T-cell (primary cell): Measurements from ENCODE around the gene HPRT1. TPM values are rescaled to one million over a fixed set of nuclear protein-coding genes. Genes with fewer than 3 reads are reported as not detected.

ENCODE experiments used
- ATAC-seq, 4 experiments: fragments of 200-7000 bp in 3 of 4; fragments of 150-1000 bp in 1 of 4; cut with Tn5 transposase; replicated peaks in 1 of 4; 1 replicate in 3 of 4; 2 replicates in 1 of 4; pipeline ENCODE4 v1.10.0; 2021; ENCODE audit warnings: moderate library complexity in 3 of 4, mild to moderate bottlenecking in 2 of 4, moderate number of reproducible peaks in 1 of 4
- CTCF ChIA-PET, 2 donors: fragments of 300-600 bp; sonication (Branson Sonifier 250); formaldehyde crosslinking; loops; one replicate each; lab custom pipeline; 2022; ENCODE audit warnings: antibody characterized with exemption in 2 of 2; lab: Charles Lee
- POLR2A ChIA-PET, 2 donors: fragments of 300-600 bp; sonication (Branson Sonifier 250); formaldehyde crosslinking; loops; one replicate each; lab custom pipeline; 2022; ENCODE audit warnings: antibody characterized with exemption in 2 of 2; lab: Charles Lee
- DNase-seq, 35 experiments: peaks; one replicate each; pipeline versions ENCODE4 v3.0.0 to v3.0.0-alpha.2; 2013 to 2023
- H3K27ac ChIP-seq: one replicate; pipeline ENCODE4 v1.5.1; 2013; ENCODE audit warnings: low read length
- H3K27me3 ChIP-seq, 2 experiments: replicated peaks in 1 of 2; 1 replicate in 1 of 2; 2 replicates in 1 of 2; pipeline versions ENCODE4 v1.6.1 to v1.7.0; 2013; ENCODE audit warnings: low read length in 1 of 2, mixed read lengths in 1 of 2; ENCODE audit not compliant: control insufficient read depth in 2 of 2, insufficient read depth in 2 of 2; ENCODE audit errors: extremely low read depth in 1 of 2
- H3K36me3 ChIP-seq, 2 donors: 1 replicate in 1 of 2; 2 replicates in 1 of 2; pipeline versions ENCODE4 v1.6.1 to v1.7.0; 2013; ENCODE audit warnings: low read length in 1 of 2; ENCODE audit not compliant: control insufficient read depth in 2 of 2, insufficient read depth in 1 of 2; ENCODE audit errors: extremely low read depth in 1 of 2
- H3K4me1 ChIP-seq, 2 experiments: 1 replicate in 1 of 2; 2 replicates in 1 of 2; pipeline versions ENCODE4 v1.6.1 to v1.7.0; 2013; ENCODE audit warnings: low read length in 2 of 2, mixed read lengths in 1 of 2; ENCODE audit not compliant: insufficient read depth in 2 of 2, control insufficient read depth in 1 of 2; ENCODE audit errors: extremely low read depth in 1 of 2
- H3K4me3 ChIP-seq, 2 donors: 1 replicate in 1 of 2; 2 replicates in 1 of 2; pipeline versions ENCODE4 v1.5.1 to v1.7.0; 2013; ENCODE audit warnings: mild to moderate bottlenecking in 2 of 2, low read length in 1 of 2, moderate library complexity in 1 of 2; ENCODE audit not compliant: control insufficient read depth in 1 of 2; ENCODE audit errors: extremely low read depth in 1 of 2
- H3K9me3 ChIP-seq: 2 replicates; pipeline ENCODE4 v1.7.0; 2013
- H3K27ac Mint-ChIP-seq, 2 donors: one replicate each; pipeline ENCODE4 v1.8.0; 2020 to 2021; ENCODE audit warnings: mild to moderate bottlenecking in 2 of 2, mixed read lengths in 2 of 2
- H3K27me3 Mint-ChIP-seq, 2 donors: one replicate each; pipeline ENCODE4 v1.8.0; 2021 to 2022; ENCODE audit warnings: mixed read lengths in 2 of 2
- H3K36me3 Mint-ChIP-seq: one replicate; pipeline ENCODE4 v1.8.0; 2021; ENCODE audit warnings: mixed read lengths
- H3K4me1 Mint-ChIP-seq, 3 donors: one replicate each; pipeline ENCODE4 v1.8.0; 2020 to 2022; ENCODE audit warnings: mixed read lengths in 3 of 3, mild to moderate bottlenecking in 1 of 3
- H3K4me3 Mint-ChIP-seq, 3 donors: one replicate each; pipeline ENCODE4 v1.8.0; 2020 to 2022; ENCODE audit warnings: mild to moderate bottlenecking in 3 of 3, mixed read lengths in 3 of 3, moderate library complexity in 3 of 3
- H3K9me3 Mint-ChIP-seq, 3 donors: one replicate each; pipeline ENCODE4 v1.8.0; 2020 to 2022; ENCODE audit warnings: mixed read lengths in 3 of 3
- WGBS: methylation state at CpG from one replicate; pipeline ENCODE4 v1.1.5; 2013; ENCODE audit warnings: missing lambda C conversion rate; ENCODE audit not compliant: insufficient coverage; 5-methylcytosine and 5-hydroxymethylcytosine counted together
- total RNA-seq, 35 experiments: library from RNA in 6 of 35; stranded (reverse) in 6 of 35; fragments of 120-200 nt in 1 of 35; gene quantifications; one replicate each; pipeline versions ENCODE4 v1.2.1 to v1.2.4 and lab custom pipeline; 2013 to 2026

Gene HPRT1
- total RNA-seq, 5 donors from 2014 or later (not counting 1 experiment from before 2014, with no cell fraction given) = 16.0 to 24.8 (median 17.6) TPM

GRCh38 chrX:134541906-134542305, 81.9 kb downstream of the HPRT1 start:
- H3K27me3 ChIP-seq = peaks cover 0 to 31% of the 10 kb centered on the region in 2 experiments
- POLR2A ChIA-PET = no interaction called here
- Mint-ChIP-seq H3K27me3 (peaks cover 23 to 32% of the 10 kb centered on the region in 2 donors), H3K36me3 (no peaks in the 10 kb centered on the region), H3K9me3 (no peaks in the 10 kb centered on the region), H3K4me3 (no peak overlapping the region), H3K4me1 (no peaks in the 10 kb centered on the region), H3K27ac (no peak overlapping the region)
- peaks cover 0 to 2% of the 10 kb centered on the region in 2 experiments for H3K4me1 ChIP-seq
- no peak overlapping the region for H3K4me3 ChIP-seq
- no peak overlapping the region for H3K27ac ChIP-seq
- CTCF ChIA-PET = interaction anchor here in 1 of 2 donors (0.6 kb wide), 1 partner anchor 1993 kb away, joined by 4 read pairs; no protein-coding TSS in a partner anchor
- H3K36me3 ChIP-seq = no peaks in the 10 kb centered on the region
- no peak for ATAC-seq
- no peaks in the 10 kb centered on the region for H3K9me3 ChIP-seq
- no CpG with 5 or more reads among the region's 3 CpGs for WGBS
- DNase-seq = no peak

- H3K4me3 ChIP-seq = no peak overlapping the region
- H3K9me3 Mint-ChIP-seq = no peaks in the 10 kb centered on the region
- H3K27ac Mint-ChIP-seq = no peak overlapping the region
- no peaks in the 10 kb centered on the region for H3K36me3 ChIP-seq
- ChIA-PET CTCF (no interaction called here), POLR2A (no interaction called here)
- no peaks in the 10 kb centered on the region for H3K9me3 ChIP-seq
- ATAC-seq (no peak), DNase-seq (no peak)
- no peaks in the 10 kb centered on the region for H3K36me3 Mint-ChIP-seq
- no peak overlapping the region for H3K4me3 Mint-ChIP-seq
- H3K4me1 Mint-ChIP-seq = no peaks in the 10 kb centered on the region
- peaks cover 29 to 37% of the 10 kb centered on the region in 2 donors for H3K27me3 Mint-ChIP-seq
- H3K27ac ChIP-seq = no peak overlapping the region
- no CpG with 5 or more reads among the region's 2 CpGs for WGBS
- peaks cover 0 to 2% of the 10 kb centered on the region in 2 experiments for H3K4me1 ChIP-seq
- H3K27me3 ChIP-seq = peaks cover 0 to 33% of the 10 kb centered on the region in 2 experiments
Observed at GRCh38 chrX:134542485-134542884, 82.5 kb downstream of the HPRT1 start.

DNA sequence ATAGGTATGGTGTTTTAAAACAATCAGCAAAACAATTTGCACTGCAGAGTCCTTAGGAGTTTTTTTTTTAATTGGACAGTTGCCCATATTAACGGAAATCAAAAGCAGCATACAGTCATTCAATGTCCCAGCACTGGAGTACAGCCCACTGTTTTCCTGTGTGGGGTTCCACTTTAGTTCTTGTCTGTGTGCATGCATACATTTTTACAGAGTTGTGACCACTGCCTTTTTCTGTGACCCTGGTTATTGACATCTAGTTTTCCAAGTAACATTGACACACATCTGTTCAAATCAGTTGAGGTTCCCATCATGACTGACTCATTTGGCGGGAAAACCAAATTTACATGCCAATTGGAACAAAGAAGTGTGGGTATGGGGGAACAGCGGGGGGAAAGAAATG, 83.3 kb downstream of the HPRT1 start:
- Mint-ChIP-seq H3K27ac (no peak overlapping the region), H3K27me3 (peaks cover 33 to 41% of the 10 kb centered on the region in 2 donors), H3K36me3 (no peaks in the 10 kb centered on the region), H3K4me3 (no peak overlapping the region), H3K4me1 (peaks cover 2 to 4% (median 4%) of the 10 kb centered on the region in 3 donors), H3K9me3 (no peaks in the 10 kb centered on the region)
- H3K4me3 ChIP-seq = no peak overlapping the region
- H3K9me3 ChIP-seq = no peaks in the 10 kb centered on the region
- ChIA-PET POLR2A (no interaction called here), CTCF (no interaction called here)
- no peak for ATAC-seq
- H3K27ac ChIP-seq = no peak overlapping the region
- H3K36me3 ChIP-seq = no peaks in the 10 kb centered on the region
- H3K27me3 ChIP-seq = peaks cover 0 to 33% of the 10 kb centered on the region in 2 experiments
- DNase-seq = no peak
- no CpG with 5 or more reads among the region's 3 CpGs for WGBS
- H3K4me1 ChIP-seq = peaks cover 3 to 5% of the 10 kb centered on the region in 2 experiments

DNA sequence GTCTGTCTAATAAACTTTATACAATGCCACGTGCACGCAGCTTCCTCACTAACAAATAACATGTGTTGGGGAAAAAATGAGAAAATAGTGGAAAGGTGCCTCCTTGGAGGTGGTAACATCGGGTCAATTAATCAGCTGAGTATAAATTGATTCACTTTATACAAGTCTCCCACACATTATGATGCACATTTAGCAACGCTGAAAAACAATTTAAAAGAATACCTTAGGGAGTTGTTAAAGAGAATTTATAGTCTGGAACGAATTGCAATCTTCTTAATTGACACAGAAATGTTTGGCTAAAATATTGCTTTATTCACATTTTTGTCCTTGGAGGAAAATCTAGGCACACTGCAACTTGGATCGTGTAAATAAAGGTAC, 84.2 kb downstream of the HPRT1 start:
- Mint-ChIP-seq H3K27me3 (peaks cover 36 to 49% of the 10 kb centered on the region in 2 donors), H3K4me1 (peaks cover 10 to 13% (median 12%) of the 10 kb centered on the region in 3 donors), H3K27ac (no peak overlapping the region), H3K9me3 (no peaks in the 10 kb centered on the region), H3K4me3 (no peak overlapping the region), H3K36me3 (no peaks in the 10 kb centered on the region)
- H3K4me3 ChIP-seq = no peak overlapping the region
- H3K9me3 ChIP-seq = no peaks in the 10 kb centered on the region
- ATAC-seq (no peak), DNase-seq (no peak)
- H3K27me3 ChIP-seq = peaks cover 0 to 40% of the 10 kb centered on the region in 2 experiments
- H3K27ac ChIP-seq = no peak overlapping the region
- H3K36me3 ChIP-seq = no peaks in the 10 kb centered on the region
- ChIA-PET CTCF (no interaction called here), POLR2A (interaction anchor here in 1 of 2 donors (0.7 kb wide), 1 partner anchor 284 kb away, joined by 3 read pairs; no protein-coding TSS in a partner anchor)
- H3K4me1 ChIP-seq = peaks cover 3 to 13% of the 10 kb centered on the region in 2 experiments
- no CpG with 5 or more reads among the region's 6 CpGs for WGBS

GRCh38 chrX:134544513-134545151, 84.7 kb downstream of the HPRT1 start:
- Histone ChIP-seq H3K36me3 (no peaks in the 10 kb centered on the region), H3K4me3 (no peak overlapping the region), H3K9me3 (no peaks in the 10 kb centered on the region), H3K4me1 (peaks cover 3 to 16% of the 10 kb centered on the region in 2 experiments), H3K27ac (no peak overlapping the region), H3K27me3 (peaks cover 0 to 44% of the 10 kb centered on the region in 2 experiments)
- peaks cover 11 to 14% (median 13%) of the 10 kb centered on the region in 3 donors for H3K4me1 Mint-ChIP-seq
- ATAC-seq (no peak), DNase-seq (no peak)
- H3K9me3 Mint-ChIP-seq = no peaks in the 10 kb centered on the region
- no peak overlapping the region for H3K27ac Mint-ChIP-seq
- H3K4me3 Mint-ChIP-seq = peak overlapping the region in 1 of 3 donors; percentile 27
- 24% methylated on average over 18 of the region's 52 CpGs for WGBS
- peaks cover 38 to 51% of the 10 kb centered on the region in 2 donors for H3K27me3 Mint-ChIP-seq
- no peaks in the 10 kb centered on the region for H3K36me3 Mint-ChIP-seq
- POLR2A ChIA-PET = interaction anchor here (0.6 to 0.7 kb wide), 2 partner anchors 233 to 283 kb away, joined by 3 read pairs; no protein-coding TSS in a partner anchor
- CTCF ChIA-PET = no interaction called here

GRCh38 chrX:134545510-134545909, 85.5 kb downstream of the HPRT1 start:
- peaks cover 3 to 23% of the 10 kb centered on the region in 2 experiments for H3K4me1 ChIP-seq
- CTCF ChIA-PET = no interaction called here
- H3K36me3 ChIP-seq = no peaks in the 10 kb centered on the region
- 100% methylated on average over 1 of the region's 20 CpGs for WGBS
- Mint-ChIP-seq H3K27me3 (peaks cover 42 to 58% of the 10 kb centered on the region in 2 donors), H3K4me3 (no peak overlapping the region), H3K4me1 (peaks cover 18 to 23% (median 19%) of the 10 kb centered on the region in 3 donors), H3K9me3 (no peaks in the 10 kb centered on the region), H3K36me3 (no peaks in the 10 kb centered on the region), H3K27ac (no peak overlapping the region)
- POLR2A ChIA-PET = no interaction called here
- ATAC-seq (no peak), DNase-seq (no peak)
- H3K27me3 ChIP-seq = peaks cover 0 to 50% of the 10 kb centered on the region in 2 experiments
- H3K4me3 ChIP-seq = no peak overlapping the region
- no peak overlapping the region for H3K27ac ChIP-seq
- no peaks in the 10 kb centered on the region for H3K9me3 ChIP-seq
